NCI-H2081 treated with DMSO at 0.1 percent for 48 hours (cell line): ENCODE measurements around the gene KCNJ18.
"Not testable (repeated sequence)": the region's sequence is repeated elsewhere in the genome, so short reads cannot be mapped to it uniquely, and the experiment has no call there.

Source experiments
- DNase-seq: peaks from one replicate; lab custom pipeline; 2025; lab: John Stamatoyannopoulos, UW

The KCNJ18 gene

GRCh38 chr17:21685061-21685795 lies 7.1 kb upstream of the KCNJ18 start:
- DNase-seq: not testable (repeated sequence)

DNA sequence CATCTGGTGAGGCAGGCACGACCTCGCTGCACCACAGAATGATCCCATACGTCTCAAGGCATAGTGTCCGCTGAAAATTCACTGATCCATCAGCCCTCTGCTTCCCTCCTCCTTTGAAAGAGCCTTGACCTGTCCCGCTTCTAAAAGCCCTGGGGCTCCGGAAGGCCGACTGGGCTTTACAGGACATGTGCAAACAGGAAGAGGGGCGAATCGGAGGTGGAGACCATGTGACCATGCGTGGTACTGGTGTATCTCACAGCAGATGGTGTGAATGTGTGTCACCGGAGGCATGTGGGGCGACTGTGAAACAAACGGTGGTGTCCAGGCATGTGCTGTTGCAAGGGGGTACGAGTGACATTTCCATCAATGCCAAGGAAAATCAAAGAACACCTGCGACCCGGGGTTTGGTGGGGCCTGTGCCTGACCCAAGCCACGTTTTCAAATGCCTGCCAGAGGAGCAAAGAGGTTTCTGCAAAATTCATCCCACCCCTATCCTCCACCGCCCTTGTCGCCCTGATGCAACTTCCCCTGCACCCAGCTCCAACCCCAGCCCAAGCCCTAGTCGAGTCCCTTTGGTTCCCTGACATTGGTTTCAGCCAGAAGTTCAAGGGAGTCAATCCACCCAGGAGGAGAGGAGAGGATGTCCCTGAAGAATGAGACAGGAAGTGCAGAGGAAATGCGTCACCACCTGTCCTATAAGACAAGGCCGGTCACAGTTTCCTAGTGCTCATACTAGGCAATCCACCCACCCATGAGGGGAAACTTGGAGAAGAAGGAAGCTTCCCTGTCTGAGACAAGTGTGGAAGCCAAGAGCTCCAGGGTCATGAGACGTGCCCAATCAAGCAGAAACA lies 5.9 kb upstream of the KCNJ18 start:
- no peak for DNase-seq

DNA sequence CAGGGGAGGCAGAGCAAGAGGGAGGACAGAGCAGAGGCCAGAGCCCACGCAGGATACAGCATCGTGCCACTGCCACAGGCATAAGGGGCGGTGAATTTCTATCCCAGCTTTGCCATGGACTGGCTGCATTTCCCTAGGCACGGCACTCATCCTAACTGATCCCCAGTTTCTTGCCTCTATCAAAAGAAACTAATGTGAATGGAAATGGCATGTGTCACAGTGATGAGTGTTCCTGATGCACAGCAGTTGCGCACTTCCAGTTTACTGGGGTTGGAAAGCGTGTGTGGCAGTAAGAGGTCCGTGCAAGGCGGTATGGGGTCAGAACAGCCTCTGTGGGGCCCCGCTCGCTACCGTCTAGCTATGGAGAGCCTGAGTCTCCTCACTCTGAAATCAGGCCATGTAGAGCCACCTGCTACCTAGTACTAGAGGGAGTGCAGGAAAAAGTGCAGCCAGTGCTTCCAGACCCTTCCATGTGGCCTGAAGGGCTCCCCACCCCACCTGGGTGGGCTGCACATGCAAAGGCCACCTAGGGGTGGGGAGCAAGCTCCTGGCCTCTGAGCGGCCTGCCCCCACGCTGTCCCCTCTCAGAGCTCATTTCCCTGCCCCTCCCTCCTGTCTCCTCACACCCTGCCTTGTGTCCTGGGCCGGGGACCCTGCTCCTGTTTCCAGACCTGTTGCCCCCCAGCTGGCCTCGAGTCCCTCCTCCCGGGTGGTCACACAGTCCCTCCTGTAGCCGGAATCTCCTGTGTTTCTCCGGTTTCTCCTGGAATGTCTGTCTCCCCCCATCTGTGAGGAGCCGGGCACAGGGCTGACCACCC lies 5.0 kb upstream of the KCNJ18 start:
- DNase-seq: no peak

- no peak for DNase-seq
Observed at GRCh38 chr17:21688293-21688949, 3.9 kb upstream of the KCNJ18 start.

GRCh38 chr17:21689604-21690003 lies 2.7 kb upstream of the KCNJ18 start:
- no peak for DNase-seq

- not testable (repeated sequence) for DNase-seq
Observed at GRCh38 chr17:21690811-21691210, 1.5 kb upstream of the KCNJ18 start.

DNA sequence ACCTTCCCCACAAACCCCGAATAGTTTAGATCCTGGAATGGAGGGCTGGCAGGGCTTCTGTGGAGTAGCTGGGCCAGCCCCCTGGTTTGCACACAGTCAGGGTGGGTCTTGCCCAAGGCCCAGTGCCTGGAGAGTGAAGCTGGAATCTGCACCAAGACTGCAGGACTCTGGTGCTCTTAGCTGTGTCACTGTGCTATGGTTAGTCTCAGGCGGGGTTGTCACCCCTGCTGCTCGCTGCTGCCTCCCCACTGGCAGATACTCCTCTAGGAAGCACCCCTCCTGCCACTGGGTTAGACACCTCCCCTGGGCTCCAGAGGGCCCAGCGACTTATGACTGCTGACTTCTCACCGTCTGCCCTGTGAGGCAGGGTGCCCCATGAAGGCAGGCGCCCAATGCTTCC lies 842 bp upstream of the KCNJ18 start:
- DNase-seq: not testable (repeated sequence)

DNA sequence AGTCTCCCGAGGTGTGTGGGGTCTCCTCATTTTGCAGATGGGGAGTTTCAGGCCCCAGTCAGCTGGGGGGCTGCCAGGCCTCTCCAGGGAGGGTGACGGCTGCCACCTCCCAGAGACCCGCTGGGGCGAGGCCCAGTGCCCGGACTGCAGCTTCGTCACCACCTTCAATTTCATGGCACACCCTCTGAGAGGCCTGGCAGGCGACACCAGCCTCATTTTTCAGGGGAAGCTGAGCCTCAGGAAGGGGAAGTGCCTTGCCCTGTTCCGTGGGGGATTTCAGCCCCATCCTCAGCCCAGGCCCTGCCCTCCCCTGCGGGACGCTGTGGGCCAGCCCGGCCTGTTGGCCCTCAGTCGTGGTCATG lies 362 bp downstream of the KCNJ18 start:
- DNase-seq: not testable (repeated sequence)

GRCh38 chr17:21693391-21693796 lies 1.1 kb downstream of the KCNJ18 start:
- not testable (repeated sequence) for DNase-seq

- not testable (repeated sequence) for DNase-seq
Observed at GRCh38 chr17:21693937-21694336, 1.6 kb downstream of the KCNJ18 start.

DNA sequence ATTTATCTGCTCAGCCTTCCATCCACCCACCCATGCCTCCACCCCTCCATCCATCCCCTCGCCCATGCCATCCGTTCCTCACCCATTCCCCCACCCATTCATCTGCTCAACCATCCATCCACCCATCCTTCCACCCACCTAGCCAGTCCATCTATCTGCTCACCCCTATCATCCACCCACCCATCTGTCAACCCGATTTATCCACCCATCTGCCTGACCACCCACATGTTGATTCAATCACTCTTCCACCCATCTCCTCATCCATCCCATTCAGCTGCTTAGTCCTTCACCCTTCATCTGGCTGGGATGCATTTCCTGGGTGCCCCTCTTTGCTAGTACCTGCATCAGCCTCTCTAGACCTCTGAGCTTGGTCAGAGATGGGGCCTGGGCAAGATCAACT lies 3.9 kb downstream of the KCNJ18 start:
- DNase-seq: not testable (repeated sequence)

GRCh38 chr17:21696842-21697507 lies 4.7 kb downstream of the KCNJ18 start:
- DNase-seq: not testable (repeated sequence)

- not testable (repeated sequence) for DNase-seq
Observed at GRCh38 chr17:21697508-21697860, 5.2 kb downstream of the KCNJ18 start.

- not testable (repeated sequence) for DNase-seq
Observed at GRCh38 chr17:21698437-21699075, 6.2 kb downstream of the KCNJ18 start.

DNA sequence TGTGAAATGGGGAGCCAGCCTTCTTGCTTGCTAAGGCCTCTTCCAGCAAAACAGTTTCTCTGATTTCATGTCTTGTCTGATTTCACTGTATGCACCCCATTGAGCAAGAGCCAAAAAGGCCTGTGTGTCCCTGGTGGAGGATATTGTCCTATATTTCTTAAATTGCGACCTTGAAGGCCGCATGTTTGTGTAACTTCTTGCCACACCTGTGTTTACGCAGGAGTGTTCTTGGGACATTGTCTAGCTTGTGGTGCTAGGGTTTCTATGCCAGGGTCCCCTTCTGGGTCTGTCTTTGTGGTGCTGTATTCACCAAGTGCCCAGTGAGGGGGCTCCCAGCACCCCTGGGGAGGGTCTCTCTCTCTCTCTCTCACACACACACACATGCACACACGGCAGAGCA lies 6.8 kb downstream of the KCNJ18 start:
- DNase-seq: not testable (repeated sequence)

- DNase-seq: not testable (repeated sequence)
Observed at GRCh38 chr17:21699573-21700236, 7.4 kb downstream of the KCNJ18 start.

GRCh38 chr17:21701090-21701489 lies 8.8 kb downstream of the KCNJ18 start:
- not testable (repeated sequence) for DNase-seq

- not testable (repeated sequence) for DNase-seq
Observed at GRCh38 chr17:21702029-21702428, 9.7 kb downstream of the KCNJ18 start.

DNA sequence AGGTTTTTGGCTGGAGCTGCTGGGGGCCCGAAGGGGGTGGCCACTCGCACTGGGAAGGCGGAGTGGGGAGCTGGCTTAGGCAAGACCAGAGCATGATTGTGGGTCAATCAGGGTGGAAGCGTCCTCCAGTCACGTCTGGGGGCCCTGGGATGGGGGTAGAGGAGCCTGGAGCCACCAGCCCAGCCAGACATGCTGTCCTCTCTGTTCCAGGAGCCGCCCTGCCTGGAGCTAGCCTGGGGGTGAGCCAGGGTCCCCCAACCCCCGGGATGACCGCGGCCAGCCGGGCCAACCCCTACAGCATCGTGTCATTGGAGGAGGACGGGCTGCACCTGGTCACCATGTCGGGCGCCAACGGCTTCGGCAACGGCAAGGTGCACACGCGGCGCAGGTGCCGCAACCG lies 10.2 kb downstream of the KCNJ18 start:
- DNase-seq: not testable (repeated sequence)
